Suprapubic skin (tissue), 3 donors: ENCODE data around the gene GET4.

Experiments
- POLR2A ChIP-seq, 2 donors: fragments of 450-650 bp; IDR thresholded peaks; one replicate each; pipeline ENCODE4 v1.6.1; 2017; ENCODE audit warnings: antibody characterized with exemption in 2 of 2, mild to moderate bottlenecking in 2 of 2, moderate library complexity in 2 of 2
- TF ChIP-seq, protein P1 (sequence below), 2 donors: fragments of 200-600 bp in 1 of 2; fragments of 450-650 bp in 1 of 2; sonication (generic) in 1 of 2; IDR thresholded peaks; one replicate each; pipeline ENCODE4 v1.5.1; 2016 to 2019; ENCODE audit warnings: antibody characterized with exemption in 2 of 2, mild to moderate bottlenecking in 1 of 2, moderate library complexity in 1 of 2

DNA sequence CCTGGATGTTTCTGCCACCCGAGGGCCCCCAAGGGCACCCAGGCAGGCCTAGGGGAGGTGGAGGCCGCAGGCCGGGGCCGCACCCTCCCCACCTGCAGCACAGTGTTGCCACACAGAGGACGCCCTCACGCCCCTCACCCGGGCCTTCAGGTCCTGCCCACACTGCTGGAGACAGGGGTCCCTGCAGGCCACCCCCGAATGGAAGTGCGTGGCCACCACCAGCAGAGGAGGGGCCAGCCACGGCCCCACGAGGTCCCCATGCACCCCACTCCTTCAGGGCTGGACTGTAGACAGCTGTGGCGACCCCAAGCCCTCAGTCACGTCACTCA is 42.7 kb downstream of the GET4 start:
- no peak for TF ChIP-seq POLR2A (IDR thresholded peaks at IDR 0.05)
- TF ChIP-seq, protein P1, sequence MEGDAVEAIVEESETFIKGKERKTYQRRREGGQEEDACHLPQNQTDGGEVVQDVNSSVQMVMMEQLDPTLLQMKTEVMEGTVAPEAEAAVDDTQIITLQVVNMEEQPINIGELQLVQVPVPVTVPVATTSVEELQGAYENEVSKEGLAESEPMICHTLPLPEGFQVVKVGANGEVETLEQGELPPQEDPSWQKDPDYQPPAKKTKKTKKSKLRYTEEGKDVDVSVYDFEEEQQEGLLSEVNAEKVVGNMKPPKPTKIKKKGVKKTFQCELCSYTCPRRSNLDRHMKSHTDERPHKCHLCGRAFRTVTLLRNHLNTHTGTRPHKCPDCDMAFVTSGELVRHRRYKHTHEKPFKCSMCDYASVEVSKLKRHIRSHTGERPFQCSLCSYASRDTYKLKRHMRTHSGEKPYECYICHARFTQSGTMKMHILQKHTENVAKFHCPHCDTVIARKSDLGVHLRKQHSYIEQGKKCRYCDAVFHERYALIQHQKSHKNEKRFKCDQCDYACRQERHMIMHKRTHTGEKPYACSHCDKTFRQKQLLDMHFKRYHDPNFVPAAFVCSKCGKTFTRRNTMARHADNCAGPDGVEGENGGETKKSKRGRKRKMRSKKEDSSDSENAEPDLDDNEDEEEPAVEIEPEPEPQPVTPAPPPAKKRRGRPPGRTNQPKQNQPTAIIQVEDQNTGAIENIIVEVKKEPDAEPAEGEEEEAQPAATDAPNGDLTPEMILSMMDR (IDR thresholded peaks at IDR 0.05): no peak
